PFSK-1 (cell line): ENCODE measurements around the gene GINS2.

Source experiments
- POLR2AphosphoS5 ChIP-seq: IDR thresholded peaks from 2 replicates; pipeline ENCODE4 v1.6.1; 2012; ENCODE audit warnings: low read depth, mild to moderate bottlenecking, control low read depth, low read length, moderate library complexity
- REST ChIP-seq, 2 experiments: IDR thresholded peaks; 2 replicates each; pipeline versions ENCODE4 v1.6.1 to v1.8.0; 2011 to 2012; ENCODE audit warnings: low read depth in 2 of 2, low read length in 2 of 2, control low read depth in 1 of 2, inconsistent platforms in 1 of 2, mild to moderate bottlenecking in 1 of 2, moderate library complexity in 1 of 2; ENCODE audit not compliant: insufficient read depth in 1 of 2
- SIN3A ChIP-seq: IDR thresholded peaks from 2 replicates; pipeline ENCODE4 v1.6.1; 2012; ENCODE audit warnings: mild to moderate bottlenecking, low read length, moderate library complexity, borderline replicate concordance; ENCODE audit not compliant: insufficient read depth
- TAF1 ChIP-seq: IDR thresholded peaks from 2 replicates; pipeline ENCODE4 v1.6.1; 2012; ENCODE audit warnings: low read length, control low read depth, borderline replicate concordance; ENCODE audit not compliant: insufficient read depth

- TF ChIP-seq POLR2AphosphoS5 (no peak), REST (IDR thresholded peaks at IDR 0.05; ENCODE audit: insufficient read depth in 1 of 2, low read depth in 2 of 2, low read length in 2 of 2) (no peak), TAF1 (no peak), SIN3A (no peak)
These were observed 7.5 kb downstream of the GINS2 start for GRCh38 chr16:85681255-85681654.
